Measurements from ENCODE around the gene RBPJL. TPM values are rescaled to one million over a fixed set of nuclear protein-coding genes. Genes with fewer than 3 reads are reported as not detected.
A peak's percentile ranks its signal among the peaks of the same experiment; 100 is the strongest.

Gene RBPJL
- total and polyA plus RNA-seq, 2 of the 13 experiments (the other 11 are each of a cell fraction or from before 2014, with no cell fraction given): not detected

- TF ChIP-seq CTCF (CRISPR knock-in tag; IDR thresholded peaks at IDR 0.05) (peak; percentile 11; the same call in 1 of the 2 replicates), ZC3H4 (CRISPR knock-in tag; IDR thresholded peaks at IDR 0.05; ENCODE audit: borderline replicate concordance) (0 out of 2 replicates have a peak, but pooled peaks have one; percentile 39), HINFP (CRISPR knock-in tag; IDR thresholded peaks at IDR 0.05; ENCODE audit: low read depth) (peak; percentile 32; the same call in 1 of the 2 replicates), ZNF563 (CRISPR knock-in tag; IDR thresholded peaks at IDR 0.05) (peak; percentile 45; the same call in 1 of the 2 replicates), ZMYM4 (CRISPR knock-in tag; IDR thresholded peaks at IDR 0.05) (0 out of 2 replicates have a peak, but pooled peaks have one; percentile 15), ZNF549 (CRISPR knock-in tag; IDR thresholded peaks at IDR 0.05) (no peak), GZF1 (CRISPR knock-in tag; IDR thresholded peaks at IDR 0.05) (0 out of 2 replicates have a peak, but pooled peaks have one; percentile 29), MED13 (CRISPR knock-in tag; IDR thresholded peaks at IDR 0.05) (0 out of 2 replicates have a peak, but pooled peaks have one; percentile 16), ZNF543 (CRISPR knock-in tag; IDR thresholded peaks at IDR 0.05) (no peak), IKZF5 (CRISPR knock-in tag; IDR thresholded peaks at IDR 0.05) (peak; percentile 59), KAT7 (CRISPR knock-in tag; IDR thresholded peaks at IDR 0.05; ENCODE audit: borderline replicate concordance) (0 out of 2 replicates have a peak, but pooled peaks have one; percentile 22), NR2F6 (IDR thresholded peaks at IDR 0.05) (0 out of 2 replicates have a peak, but pooled peaks have one; percentile 2), NR2F6 (CRISPR knock-in tag; IDR thresholded peaks at IDR 0.05) (0 out of 2 replicates have a peak, but pooled peaks have one; percentile 28), PPARG (CRISPR knock-in tag; conservative IDR thresholded peaks at IDR 0.05) (peak; percentile 52; the same call in 1 of the 2 replicates), MTF2 (CRISPR knock-in tag; IDR thresholded peaks at IDR 0.05; ENCODE audit: borderline replicate concordance) (no peak), DMTF1 (CRISPR knock-in tag; IDR thresholded peaks at IDR 0.05) (0 out of 2 replicates have a peak, but pooled peaks have one; percentile 34), ARID5B (CRISPR knock-in tag; IDR thresholded peaks at IDR 0.05) (peak; percentile 65; the same call in 1 of the 2 replicates), MZF1 (CRISPR knock-in tag; IDR thresholded peaks at IDR 0.05; ENCODE audit: borderline replicate concordance) (peak; percentile 27; the same call in 1 of the 2 replicates)
These were observed 51.8 kb downstream of the RBPJL start (continued) for GRCh38 chr20:45358282-45359068.

All from HepG2 (cell line).